Fibroblast of lung (primary cell): ENCODE data around the gene MAGEF1.

Experiments used
- EZH2 ChIP-seq: IDR thresholded peaks from 2 replicates; pipeline ENCODE4 v1.5.1; 2012; ENCODE audit warnings: low read length, control low read depth, mild to moderate bottlenecking; ENCODE audit errors: missing control alignments
- TF ChIP-seq, protein P1 (sequence below), 2 donors: IDR thresholded peaks in 1 of 2; conservative IDR thresholded peaks in 1 of 2; 1 replicate in 1 of 2; 2 replicates in 1 of 2; pipeline ENCODE4 v1.5.1; 2011 to 2012; ENCODE audit warnings: low read length in 2 of 2, control low read depth in 1 of 2, inconsistent platforms in 1 of 2, low read depth in 1 of 2, mild to moderate bottlenecking in 1 of 2

DNA sequence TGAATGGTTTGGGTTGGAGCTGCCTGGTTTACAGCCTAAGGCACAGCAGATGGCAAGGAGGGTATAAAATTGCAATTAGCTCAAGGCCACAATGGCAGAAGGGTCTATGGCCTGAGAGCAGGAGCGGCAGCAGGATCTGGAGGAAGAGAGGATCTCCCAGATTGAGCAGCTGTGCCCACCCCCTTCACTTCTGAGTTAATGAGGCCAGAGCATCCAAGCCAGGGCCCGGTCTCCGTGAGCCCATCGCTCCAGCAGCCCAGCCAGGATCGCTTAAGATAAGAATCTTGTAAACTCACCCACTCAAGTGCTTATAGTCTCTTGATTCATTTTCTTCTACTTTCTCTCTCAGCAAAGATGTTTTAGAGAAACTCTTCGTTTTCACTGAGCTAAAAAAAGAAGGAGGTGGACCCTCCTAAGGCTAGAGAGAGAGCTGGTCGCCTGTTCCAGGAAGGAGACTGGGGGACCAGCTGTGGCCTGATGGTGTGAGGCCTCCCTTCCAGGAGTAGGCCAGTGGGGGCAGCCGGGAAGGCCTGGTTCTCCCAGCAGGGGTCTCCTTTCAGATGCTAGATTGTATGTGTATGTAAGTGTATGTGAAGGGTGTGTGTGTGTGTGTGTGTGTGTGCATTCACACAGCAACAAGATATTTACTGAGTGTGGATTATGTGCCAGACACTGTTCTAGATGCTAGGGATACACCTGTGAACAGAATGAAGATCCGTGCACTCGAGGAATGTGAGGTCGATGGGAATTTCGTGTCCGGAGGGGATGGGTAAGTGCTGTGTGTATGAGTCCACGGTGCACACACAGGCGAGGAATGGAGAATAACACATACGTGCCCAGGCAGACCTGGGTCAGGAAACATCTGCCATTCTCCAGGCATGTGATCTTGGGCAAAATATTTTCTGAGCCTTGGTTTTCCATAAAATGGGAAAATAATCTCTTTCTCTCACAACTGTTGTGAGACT, 18.6 kb downstream of the MAGEF1 start:
- no peak for TF ChIP-seq EZH2
- TF ChIP-seq, protein P1, sequence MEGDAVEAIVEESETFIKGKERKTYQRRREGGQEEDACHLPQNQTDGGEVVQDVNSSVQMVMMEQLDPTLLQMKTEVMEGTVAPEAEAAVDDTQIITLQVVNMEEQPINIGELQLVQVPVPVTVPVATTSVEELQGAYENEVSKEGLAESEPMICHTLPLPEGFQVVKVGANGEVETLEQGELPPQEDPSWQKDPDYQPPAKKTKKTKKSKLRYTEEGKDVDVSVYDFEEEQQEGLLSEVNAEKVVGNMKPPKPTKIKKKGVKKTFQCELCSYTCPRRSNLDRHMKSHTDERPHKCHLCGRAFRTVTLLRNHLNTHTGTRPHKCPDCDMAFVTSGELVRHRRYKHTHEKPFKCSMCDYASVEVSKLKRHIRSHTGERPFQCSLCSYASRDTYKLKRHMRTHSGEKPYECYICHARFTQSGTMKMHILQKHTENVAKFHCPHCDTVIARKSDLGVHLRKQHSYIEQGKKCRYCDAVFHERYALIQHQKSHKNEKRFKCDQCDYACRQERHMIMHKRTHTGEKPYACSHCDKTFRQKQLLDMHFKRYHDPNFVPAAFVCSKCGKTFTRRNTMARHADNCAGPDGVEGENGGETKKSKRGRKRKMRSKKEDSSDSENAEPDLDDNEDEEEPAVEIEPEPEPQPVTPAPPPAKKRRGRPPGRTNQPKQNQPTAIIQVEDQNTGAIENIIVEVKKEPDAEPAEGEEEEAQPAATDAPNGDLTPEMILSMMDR (conservative IDR thresholded peaks at IDR 0.05 in 1 of 2, IDR thresholded peaks at IDR 0.05 in 1 of 2; ENCODE audit: low read depth in 1 of 2, low read length in 2 of 2): peak in 1 of 2 donors; percentile 2
